Stomach (tissue), 9 donors: ENCODE measurements around the gene SPATC1L. TPM values are rescaled to one million over a fixed set of nuclear protein-coding genes. Genes with fewer than 3 reads are reported as not detected.

Experiments used
- DNase-seq, 2 donors: peaks; one replicate each; pipeline versions ENCODE4 v3.0.0 to v3.0.0-alpha.2; 2013 to 2019
- H3K27ac ChIP-seq, 5 donors: fragments of 200-600 bp in 4 of 5; sonication (generic) in 4 of 5; one replicate each; pipeline ENCODE4 v1.5.1; 2013 to 2019; ENCODE audit warnings: mild to moderate bottlenecking in 1 of 5, moderate library complexity in 1 of 5
- H3K27me3 ChIP-seq, 3 donors: fragments of 200-600 bp; sonication (generic); one replicate each; pipeline ENCODE4 v1.5.1; 2017 to 2019; ENCODE audit warnings: mixed run types in 1 of 3
- H3K36me3 ChIP-seq, 4 donors: fragments of 200-600 bp; sonication (generic); 1 replicate in 3 of 4; 2 replicates in 1 of 4; pipeline ENCODE4 v1.5.1; 2016 to 2019
- H3K4me1 ChIP-seq, 4 donors: fragments of 200-600 bp; sonication (generic); one replicate each; pipeline ENCODE4 v1.5.1; 2016 to 2019
- H3K4me3 ChIP-seq, 4 donors: fragments of 200-600 bp; sonication (generic) in 3 of 4; one replicate each; pipeline ENCODE4 v1.5.1; 2016 to 2019; ENCODE audit warnings: mild to moderate bottlenecking in 1 of 4
- H3K9me3 ChIP-seq, 4 donors: fragments of 200-600 bp; sonication (generic); one replicate each; pipeline ENCODE4 v1.5.1; 2016 to 2019
- EP300 ChIP-seq: sonication (generic); formaldehyde crosslinking; IDR thresholded peaks from one replicate; pipeline ENCODE4 v1.6.1; 2017; ENCODE audit warnings: antibody characterized with exemption
- POLR2A ChIP-seq, 4 donors: fragments of 450-650 bp; IDR thresholded peaks; one replicate each; pipeline ENCODE4 v1.6.1; 2016; ENCODE audit warnings: antibody characterized with exemption in 4 of 4, control low read depth in 2 of 4, mild to moderate bottlenecking in 1 of 4, moderate library complexity in 1 of 4
- POLR2AphosphoS5 ChIP-seq, 3 donors: sonication (generic); formaldehyde crosslinking; IDR thresholded peaks; one replicate each; pipeline ENCODE4 v1.6.1; 2016; ENCODE audit warnings: antibody characterized with exemption in 3 of 3
- WGBS, 5 donors: extraction: QIAGEN DNeasy Blood & Tissue Kit in 3 of 5; methylation state at CpG; one replicate each; pipeline versions ENCODE4 v1.1.5 to v1.1.7; 2013 to 2018; 5-methylcytosine and 5-hydroxymethylcytosine counted together
- intact Hi-C: fragments of 100-400 bp; cut with DNase I; formaldehyde crosslinking; loops from one replicate; pipeline ENCODE4 v1.15.1; 2023; ENCODE audit warnings: low total_unique reads
- polyA plus RNA-seq, 3 donors: library from polyadenylated mRNA; stranded (reverse); fragments of 200-250 nt; gene quantifications; one replicate each; pipeline ENCODE4 v1.2.3, GENCODE V29; 2013
- total RNA-seq, 5 donors: library from RNA; depleted of rRNA; stranded (reverse); fragments of >200 nt; gene quantifications; one replicate each; pipeline versions ENCODE4 v1.1.0 to v1.2.3, GENCODE V29; 2014 to 2016
- TF ChIP-seq, protein P1 (sequence below), 7 experiments: fragments of 450-650 bp in 4 of 7; fragments of 200-600 bp in 3 of 7; sonication (generic) in 3 of 7; IDR thresholded peaks; one replicate each; pipeline ENCODE4 v1.5.1; 2016 to 2019; ENCODE audit warnings: antibody characterized with exemption in 7 of 7, control low read depth in 2 of 7, mild to moderate bottlenecking in 1 of 7
- donor health status: healthy with polysubstance abuse.
- donor health status: Bipolar disorder and iron deficiency.
- donor health status: healthy.

SPATC1L gene
- total and polyA plus RNA-seq, 8 donors: 0.72 to 26.4 (median 12.5) TPM; not detected in 1

DNA sequence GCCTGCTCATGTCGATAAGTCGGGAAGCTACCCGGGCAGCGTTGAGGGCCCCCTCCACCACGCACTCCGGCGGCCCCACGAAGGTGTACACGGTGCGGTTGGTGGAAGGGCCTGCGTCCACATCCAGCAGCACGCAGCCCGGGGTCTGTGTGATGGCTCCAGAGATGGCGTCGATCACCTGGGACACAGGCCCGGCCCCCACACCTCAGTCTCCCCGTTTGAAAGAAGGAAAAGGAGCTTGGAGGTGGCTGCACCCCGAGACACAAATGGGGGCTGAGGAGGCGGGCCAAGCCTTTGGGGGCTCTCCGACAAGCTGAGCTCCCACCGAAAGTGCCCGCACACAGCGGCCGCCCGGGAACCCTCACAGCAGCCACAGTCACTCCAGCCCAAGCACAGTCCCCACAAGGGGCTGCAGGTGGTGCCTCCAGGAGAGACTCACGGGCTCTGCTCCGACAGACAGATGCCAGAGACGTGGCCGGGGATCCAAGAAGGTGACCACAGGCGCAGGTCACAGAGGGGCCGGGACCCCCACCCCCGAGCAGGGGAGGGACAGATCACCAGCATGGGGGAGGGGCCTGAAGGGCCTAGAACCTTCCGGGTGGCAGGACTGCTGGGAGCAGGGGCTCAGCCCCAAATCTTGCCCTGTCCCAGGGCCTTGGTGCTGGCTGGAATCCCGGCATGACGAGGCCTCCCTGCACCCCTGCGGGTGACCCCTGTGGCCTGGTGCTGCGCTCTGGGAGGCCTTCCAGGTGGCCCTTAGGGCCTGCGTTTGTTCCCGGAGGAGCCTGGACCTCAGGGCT, 29.9 kb downstream of the SPATC1L start:
- H3K9me3 ChIP-seq: no peaks in the 10 kb centered on the region
- 88 to 90% (median 89%) methylated on average over 14 to 39 of the region's 39 CpGs for WGBS, 5 donors
- H3K4me1 ChIP-seq: peaks cover 6 to 14% (median 12%) of the 10 kb centered on the region in 4 donors
- DNase-seq: peak in 1 of 2 donors; percentile 21
- intact Hi-C loops: no loop called here
- H3K4me3 ChIP-seq: no peak overlapping the region
- peaks cover 0 to 18% (median 0%) of the 10 kb centered on the region in 3 donors for H3K27me3 ChIP-seq
- peaks cover 0 to 6% (median 0%) of the 10 kb centered on the region in 4 donors for H3K36me3 ChIP-seq
- no peak overlapping the region for H3K27ac ChIP-seq
- TF ChIP-seq EP300 (no peak), POLR2AphosphoS5 (IDR thresholded peaks at IDR 0.05) (no peak), POLR2A (IDR thresholded peaks at IDR 0.05) (no peak)
- TF ChIP-seq, protein P1, sequence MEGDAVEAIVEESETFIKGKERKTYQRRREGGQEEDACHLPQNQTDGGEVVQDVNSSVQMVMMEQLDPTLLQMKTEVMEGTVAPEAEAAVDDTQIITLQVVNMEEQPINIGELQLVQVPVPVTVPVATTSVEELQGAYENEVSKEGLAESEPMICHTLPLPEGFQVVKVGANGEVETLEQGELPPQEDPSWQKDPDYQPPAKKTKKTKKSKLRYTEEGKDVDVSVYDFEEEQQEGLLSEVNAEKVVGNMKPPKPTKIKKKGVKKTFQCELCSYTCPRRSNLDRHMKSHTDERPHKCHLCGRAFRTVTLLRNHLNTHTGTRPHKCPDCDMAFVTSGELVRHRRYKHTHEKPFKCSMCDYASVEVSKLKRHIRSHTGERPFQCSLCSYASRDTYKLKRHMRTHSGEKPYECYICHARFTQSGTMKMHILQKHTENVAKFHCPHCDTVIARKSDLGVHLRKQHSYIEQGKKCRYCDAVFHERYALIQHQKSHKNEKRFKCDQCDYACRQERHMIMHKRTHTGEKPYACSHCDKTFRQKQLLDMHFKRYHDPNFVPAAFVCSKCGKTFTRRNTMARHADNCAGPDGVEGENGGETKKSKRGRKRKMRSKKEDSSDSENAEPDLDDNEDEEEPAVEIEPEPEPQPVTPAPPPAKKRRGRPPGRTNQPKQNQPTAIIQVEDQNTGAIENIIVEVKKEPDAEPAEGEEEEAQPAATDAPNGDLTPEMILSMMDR (IDR thresholded peaks at IDR 0.05): no peak

DNA sequence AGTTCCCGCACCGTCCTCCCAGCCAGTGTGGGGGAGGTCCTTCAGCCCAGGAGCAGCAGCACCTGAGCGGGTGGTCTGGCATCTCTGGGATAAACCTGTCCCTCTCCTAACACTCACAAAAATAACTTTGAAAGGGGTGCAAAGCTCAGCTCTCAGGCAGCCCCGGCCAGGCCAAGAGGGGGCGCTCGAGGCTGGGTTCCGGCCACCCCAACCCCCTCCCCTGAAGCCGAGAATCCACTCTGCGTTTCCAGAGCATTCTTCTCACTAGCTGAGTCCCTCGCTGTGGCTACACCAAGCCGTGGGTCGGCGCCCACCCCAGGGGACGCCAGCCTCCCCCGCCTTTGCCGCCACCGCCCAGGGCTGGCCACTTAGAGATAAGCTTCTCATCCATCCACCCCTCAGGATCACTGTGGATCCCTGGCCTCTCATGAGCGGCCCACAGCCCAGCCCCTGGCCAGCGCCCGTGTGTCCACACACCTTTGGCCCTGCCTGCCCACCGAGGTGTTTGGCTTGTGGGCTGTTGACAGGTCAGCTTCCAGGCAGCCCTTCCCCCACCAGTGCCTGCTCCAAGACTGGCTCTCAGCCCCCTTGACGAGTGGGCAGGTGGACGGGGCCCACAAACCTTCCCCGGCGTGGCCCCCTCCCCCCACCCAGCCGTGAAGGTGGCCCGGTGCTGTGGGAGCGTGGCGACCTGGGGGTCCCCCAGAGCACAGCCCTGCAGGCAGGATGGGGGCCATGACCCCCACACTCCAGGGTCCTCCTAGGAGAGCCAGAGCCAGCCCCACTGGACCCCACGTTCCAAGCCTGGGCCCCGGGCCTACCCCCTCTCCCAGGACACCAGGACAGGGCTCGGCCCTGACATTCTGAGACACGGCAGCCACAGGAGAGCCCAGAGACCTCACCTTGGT, 30.8 kb downstream of the SPATC1L start:
- WGBS, 5 donors: 18 to 32% (median 26%) methylated on average over 19 to 33 of the region's 33 CpGs
- Histone ChIP-seq H3K9me3 (no peaks in the 10 kb centered on the region), H3K4me3 (peak overlapping the region; percentile 27 to 34 (median 30)), H3K27me3 (peaks cover 0 to 18% (median 0%) of the 10 kb centered on the region in 3 donors), H3K4me1 (peaks cover 6 to 14% (median 12%) of the 10 kb centered on the region in 4 donors), H3K36me3 (peaks cover 0 to 6% (median 0%) of the 10 kb centered on the region in 4 donors), H3K27ac (peak overlapping the region in 2 of 5 donors; percentile 27 to 49)
- intact Hi-C loops: no loop called here
- TF ChIP-seq, protein P1 (IDR thresholded peaks at IDR 0.05): peak in 5 of 7 experiments; percentile 13 to 60 (median 57)
- TF ChIP-seq EP300: no peak
- peak; percentile 58 to 86 for DNase-seq

DNA sequence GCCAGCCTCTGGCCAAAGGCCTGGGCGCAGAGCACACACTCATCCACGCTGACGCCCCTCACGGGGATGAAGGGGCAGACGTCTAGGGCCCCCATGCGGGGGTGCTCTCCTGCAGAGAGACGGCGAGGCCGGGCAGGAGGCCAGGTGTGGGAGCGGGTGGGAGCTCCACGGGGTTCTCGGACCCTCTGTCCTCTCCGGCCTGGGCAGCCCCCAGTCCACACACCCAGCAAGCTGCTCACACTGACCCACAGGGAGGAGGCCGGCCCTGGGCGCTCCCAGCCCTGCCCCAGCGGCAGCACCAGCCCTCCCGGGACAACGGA, 31.4 kb downstream of the SPATC1L start:
- no peak for TF ChIP-seq POLR2A (IDR thresholded peaks at IDR 0.05)
- TF ChIP-seq POLR2AphosphoS5 (IDR thresholded peaks at IDR 0.05): no peak
- TF ChIP-seq, protein P1 (IDR thresholded peaks at IDR 0.05): no peak
- no peak for TF ChIP-seq EP300
- peaks cover 0 to 2% (median 0%) of the 10 kb centered on the region in 4 donors for H3K36me3 ChIP-seq
- H3K9me3 ChIP-seq: no peaks in the 10 kb centered on the region
- peak overlapping the region; percentile 27 to 34 (median 30) for H3K4me3 ChIP-seq
- peak overlapping the region in 1 of 5 donors; percentile 49 for H3K27ac ChIP-seq
- 24 to 32% (median 28%) methylated on average over 12 to 18 of the region's 18 CpGs; no CpG with 5 or more reads in 1 of the 5 donors for WGBS, 5 donors
- H3K4me1 ChIP-seq: peaks cover 6 to 14% (median 12%) of the 10 kb centered on the region in 4 donors
- intact Hi-C loops: no loop called here
- peaks cover 0 to 18% (median 0%) of the 10 kb centered on the region in 3 donors for H3K27me3 ChIP-seq
- no peak for DNase-seq
